Calu3 (cell line): Measurements from ENCODE around the gene TBRG4. TPM values are rescaled to one million over a fixed set of nuclear protein-coding genes. Genes with fewer than 3 reads are reported as not detected.

Source experiments
- Bru-seq: library from RNA; stranded (reverse); fragments of 400-500 nt; gene quantifications from one replicate; lab custom pipeline; 2021; lab: Mats Ljungman, UMichigan
- BruChase-seq, 2 experiments: library from RNA; stranded (reverse); fragments of 400-500 nt; gene quantifications; one replicate each; lab custom pipeline; 2021; lab: Mats Ljungman, UMichigan
- BruUV-seq: library from RNA; stranded (reverse); fragments of 400-500 nt; replicated peaks from 2 replicates; lab custom pipeline; 2021; lab: Mats Ljungman, UMichigan
- CTCF ChIA-PET: fragments of 300-600 bp; sonication (Branson Sonifier 250); formaldehyde crosslinking; loops from one replicate; lab custom pipeline; 2022; ENCODE audit warnings: antibody characterized with exemption; lab: Charles Lee
- DNase-seq: peaks from one replicate; pipeline ENCODE4 v3.0.0; 2022
- H3K27ac Mint-ChIP-seq: one replicate; pipeline ENCODE4 v1.8.0; 2022; ENCODE audit warnings: mixed read lengths; ENCODE audit not compliant: unreplicated experiment
- H3K27me3 Mint-ChIP-seq: one replicate; pipeline ENCODE4 v1.8.0; 2022; ENCODE audit warnings: mixed read lengths; ENCODE audit not compliant: unreplicated experiment
- H3K36me3 Mint-ChIP-seq: one replicate; pipeline ENCODE4 v1.8.0; 2022; ENCODE audit warnings: mild to moderate bottlenecking, moderate library complexity, mixed read lengths; ENCODE audit not compliant: insufficient read depth, unreplicated experiment
- H3K4me1 Mint-ChIP-seq: one replicate; pipeline ENCODE4 v1.8.0; 2022; ENCODE audit warnings: mild to moderate bottlenecking, low read depth, mixed read lengths; ENCODE audit not compliant: unreplicated experiment
- H3K4me3 Mint-ChIP-seq: one replicate; pipeline ENCODE4 v1.8.0; 2022; ENCODE audit warnings: mild to moderate bottlenecking, low read depth, moderate library complexity, mixed read lengths; ENCODE audit not compliant: unreplicated experiment
- H3K9me3 Mint-ChIP-seq: one replicate; pipeline ENCODE4 v1.8.0; 2022; ENCODE audit warnings: low read depth, mixed read lengths; ENCODE audit not compliant: unreplicated experiment
- CTCF ChIP-seq: fragments of 200-600 bp; IDR thresholded peaks from one replicate; pipeline ENCODE4 v1.8.0; 2022; ENCODE audit warnings: antibody characterized with exemption; ENCODE audit not compliant: unreplicated experiment
- intact Hi-C: fragments of 100-400 bp; cut with micrococcal nuclease; formaldehyde crosslinking; loops from one replicate; pipeline ENCODE4 v1.10.0; 2022; ENCODE audit not compliant: unreplicated experiment
- long read RNA-seq: library from polyadenylated mRNA; stranded (forward); transcript quantifications from one replicate; pipeline ENCODE4 v2.0.0, GENCODE V29; 2022
- total RNA-seq: library from RNA; stranded (reverse); gene quantifications from 2 replicates; pipeline ENCODE4 v1.2.3, GENCODE V29; 2022

TBRG4 gene
- total RNA-seq (191 and 199 TPM in 2 replicates), Bru-seq, nascent RNA (percentile 94 among the genes with signal in this experiment), BruChase-seq, experiment 1, labeled RNA remaining after a 6-hour chase (percentile 91 among the genes with signal in this experiment), BruChase-seq, experiment 2, labeled RNA remaining after a 2-hour chase (percentile 87 among the genes with signal in this experiment)
- long read RNA-seq, transcript TBRG4-201 (11 exons, 2,243 nt) = major isoform, 115 of 222 reads
- long read RNA-seq, transcript TBRG4-202 (9 exons, 1,917 nt) = minor isoform, 6 of 222 reads
- long read RNA-seq, partial matches to known transcripts = 23 of 222 reads
- long read RNA-seq, other reads (novel, unspliced or antisense) = 73 of 222 reads

DNA sequence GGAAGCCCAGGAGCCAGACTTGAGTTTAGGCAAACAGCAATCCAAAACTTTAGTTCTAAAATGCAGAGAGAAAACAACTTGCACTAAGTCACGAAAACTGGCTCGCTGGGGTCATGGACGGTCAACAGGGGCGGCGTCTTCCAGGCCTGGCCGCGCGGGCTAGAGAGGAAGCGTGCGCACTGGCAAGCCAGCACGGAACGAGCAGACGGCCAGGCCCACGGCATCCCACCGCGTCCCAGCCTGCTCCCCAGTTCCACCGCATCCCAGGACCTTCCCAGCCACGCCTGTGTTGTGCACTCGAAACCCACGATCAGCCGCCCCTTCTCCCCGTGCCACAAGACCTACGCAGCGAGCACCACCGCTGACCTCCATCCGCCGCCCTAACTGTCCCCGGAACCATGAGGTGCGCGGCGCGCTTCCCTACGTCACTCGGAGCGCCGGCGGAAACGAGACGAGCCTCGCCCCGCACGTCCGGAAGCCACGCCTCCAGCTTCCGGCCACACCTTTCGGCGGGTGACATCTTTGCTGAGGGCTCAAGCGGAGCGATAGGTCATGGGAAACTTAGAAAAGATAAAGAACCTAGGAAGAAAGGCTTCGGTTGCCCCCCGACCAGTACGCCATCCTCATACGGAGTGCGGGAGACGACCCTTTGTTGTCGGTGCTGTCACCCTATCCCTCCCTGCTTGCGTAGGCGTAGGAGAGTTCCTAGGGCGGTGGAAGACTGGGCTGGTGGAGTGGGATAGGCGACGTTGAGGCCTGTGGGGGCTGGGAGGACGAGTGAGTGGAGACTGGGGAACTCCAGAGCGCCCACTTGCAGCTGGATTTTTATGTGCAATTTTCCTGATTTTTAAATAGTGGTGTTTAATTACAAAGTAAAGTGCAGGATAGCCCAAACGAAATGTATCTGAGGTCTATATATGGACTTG, at the start of gene TBRG4:
TBRG4 (minus strand) TSS at position 400 of the 926 bp plus-strand sequence. CDS start 2,460 bp downstream, outside the sequence.
- intact Hi-C loops = loop anchor here (1.0 to 5.0 kb wide), 2 partner anchors 109 to 125 kb away; partner anchors contain the start of gene CCM2
- peak; percentile 21 for TF ChIP-seq CTCF
- Mint-ChIP-seq H3K9me3 (no peaks in the 10 kb centered on the region), H3K4me3 (peak within 1 kb of the TSS; percentile 96), H3K4me1 (peaks cover 31% of the 10 kb centered on the region), H3K27me3 (peaks cover 32% of the 10 kb centered on the region), H3K36me3 (peaks cover 55% of the 10 kb centered on the region), H3K27ac (peak within 1 kb of the TSS; percentile 99)
- CTCF ChIA-PET = interaction anchor here (0.7 to 1.6 kb wide), 5 partner anchors 16 to 138 kb away, joined by 3 to 7 read pairs (median 3); no protein-coding TSS in a partner anchor
- TSS peak; percentile 94 for BruUV-seq
- DNase-seq = peak; percentile 98

- no peaks in the 10 kb centered on the region for H3K4me1 Mint-ChIP-seq
- H3K9me3 Mint-ChIP-seq = peaks cover 6% of the 10 kb centered on the region
- no peak overlapping the region for H3K4me3 Mint-ChIP-seq
- no peaks in the 10 kb centered on the region for H3K36me3 Mint-ChIP-seq
- intact Hi-C loops = no loop called here
- no peak for DNase-seq
- no peak overlapping the region for H3K27ac Mint-ChIP-seq
- CTCF ChIA-PET = no interaction called here
- no TSS peak for BruUV-seq
- TF ChIP-seq CTCF = no peak
- peaks cover 100% of the 10 kb centered on the region for H3K27me3 Mint-ChIP-seq
Observed at GRCh38 chr7:45161138-45161537, 49.6 kb upstream of the TBRG4 start.

DNA sequence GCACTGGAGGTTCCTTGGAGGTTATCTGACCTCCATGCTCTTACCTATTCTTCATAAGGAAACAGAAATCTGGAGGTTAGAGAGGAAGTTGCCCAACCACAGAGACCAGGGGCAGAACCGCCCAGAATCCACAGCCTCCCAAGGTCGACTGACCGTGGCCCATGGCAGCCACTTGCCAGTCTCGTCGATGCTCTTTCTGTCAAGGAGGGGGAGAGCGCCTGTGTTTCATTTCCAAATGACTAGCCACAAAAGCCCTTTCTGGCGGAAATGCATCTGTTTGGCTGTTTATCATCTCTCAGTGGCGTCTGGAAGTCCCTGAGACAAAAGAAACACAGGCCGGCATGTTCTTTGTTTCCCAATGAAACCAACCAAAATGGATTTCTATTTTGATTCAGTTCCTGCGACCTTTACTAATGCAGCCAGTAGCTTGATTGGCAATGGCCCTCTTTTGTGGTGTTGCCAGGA, 49.0 kb upstream of the TBRG4 start:
- peaks cover 93% of the 10 kb centered on the region for H3K27me3 Mint-ChIP-seq
- no TSS peak for BruUV-seq
- no peak overlapping the region for H3K4me3 Mint-ChIP-seq
- intact Hi-C loops = no loop called here
- H3K9me3 Mint-ChIP-seq = peaks cover 6% of the 10 kb centered on the region
- H3K27ac Mint-ChIP-seq = no peak overlapping the region
- H3K4me1 Mint-ChIP-seq = no peaks in the 10 kb centered on the region
- no peak for DNase-seq
- no peaks in the 10 kb centered on the region for H3K36me3 Mint-ChIP-seq
- CTCF ChIA-PET = interaction anchor here (0.6 kb wide), 1 partner anchor 894 kb away, joined by 5 read pairs; no protein-coding TSS in a partner anchor
- no peak for TF ChIP-seq CTCF

DNA sequence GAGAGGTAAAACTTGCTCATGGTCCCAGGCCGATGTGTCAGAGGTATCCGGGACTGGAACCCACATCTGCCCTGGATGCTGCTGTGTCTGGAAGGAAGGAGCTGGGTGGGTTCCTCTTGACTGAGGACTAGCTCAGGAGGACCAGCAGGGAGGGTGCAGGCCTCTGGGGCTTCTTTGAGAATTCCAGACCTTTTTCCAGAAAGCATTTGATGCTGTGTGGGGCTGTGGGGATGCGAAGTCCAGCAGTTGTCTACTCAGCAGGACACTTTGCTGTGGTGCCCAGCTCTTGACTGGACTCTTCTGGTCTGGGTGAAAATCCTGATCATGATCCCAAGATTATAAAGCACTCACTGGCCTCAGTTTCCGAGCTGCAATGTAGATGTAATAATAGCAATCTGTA, 47.8 kb upstream of the TBRG4 start:
- Mint-ChIP-seq H3K4me3 (no peak overlapping the region), H3K27ac (no peak overlapping the region), H3K27me3 (peaks cover 82% of the 10 kb centered on the region), H3K4me1 (no peaks in the 10 kb centered on the region), H3K9me3 (peaks cover 3% of the 10 kb centered on the region), H3K36me3 (no peaks in the 10 kb centered on the region)
- no peak for DNase-seq
- no peak for TF ChIP-seq CTCF
- no TSS peak for BruUV-seq
- CTCF ChIA-PET = interaction anchor here (0.6 kb wide), 1 partner anchor 48 kb away, joined by 3 read pairs; no protein-coding TSS in a partner anchor
- intact Hi-C loops = loop anchor here (10.0 kb wide), 1 partner anchor 416 kb away; the partner anchor contains the start of gene ADCY1
